Esophagus muscularis mucosa (tissue), 4 donors: ENCODE results near the gene KTN1. TPM values are rescaled to one million over a fixed set of nuclear protein-coding genes. Genes with fewer than 3 reads are reported as not detected.

Source experiments
- DNase-seq: peaks from one replicate; pipeline ENCODE4 v3.0.0-alpha.2; 2017; ENCODE audit errors: extremely low spot score
- H3K27ac ChIP-seq, 4 donors: fragments of 200-600 bp; sonication (generic); replicated peaks in 1 of 4; 1 replicate in 3 of 4; 2 replicates in 1 of 4; pipeline ENCODE4 v1.5.1; 2016 to 2019; ENCODE audit warnings: mild to moderate bottlenecking in 1 of 4
- H3K27me3 ChIP-seq, 4 donors: fragments of 200-600 bp; sonication (generic); one replicate each; pipeline versions ENCODE4 v1.5.1 to v1.6.0; 2016 to 2019
- H3K36me3 ChIP-seq, 4 donors: fragments of 200-600 bp; sonication (generic); one replicate each; pipeline ENCODE4 v1.5.1; 2016 to 2019
- H3K4me1 ChIP-seq, 4 donors: fragments of 200-600 bp; sonication (generic); one replicate each; pipeline ENCODE4 v1.5.1; 2016 to 2019
- H3K4me3 ChIP-seq, 4 donors: fragments of 200-600 bp; sonication (generic); 1 replicate in 2 of 4; 2 replicates in 2 of 4; pipeline ENCODE4 v1.5.1; 2016 to 2019; ENCODE audit warnings: mild to moderate bottlenecking in 4 of 4, moderate library complexity in 1 of 4
- H3K9me3 ChIP-seq, 4 donors: fragments of 200-600 bp; sonication (generic); 1 replicate in 3 of 4; 2 replicates in 1 of 4; pipeline ENCODE4 v1.5.1; 2016 to 2019
- EP300 ChIP-seq: sonication (generic); formaldehyde crosslinking; IDR thresholded peaks from one replicate; pipeline ENCODE4 v1.6.1; 2017; ENCODE audit warnings: antibody characterized with exemption
- POLR2A ChIP-seq: fragments of 450-650 bp; IDR thresholded peaks from one replicate; pipeline ENCODE4 v1.6.1; 2017; ENCODE audit warnings: antibody characterized with exemption, moderate library complexity, mild to moderate bottlenecking, low read depth
- POLR2AphosphoS5 ChIP-seq, 2 donors: sonication (generic); formaldehyde crosslinking; IDR thresholded peaks; one replicate each; pipeline ENCODE4 v1.6.1; 2017; ENCODE audit warnings: antibody characterized with exemption in 2 of 2
- WGBS: methylation state at CpG from one replicate; pipeline ENCODE4 v1.1.5; 2018; 5-methylcytosine and 5-hydroxymethylcytosine counted together
- intact Hi-C: fragments of 100-400 bp; cut with DNase I; formaldehyde crosslinking; loops from one replicate; pipeline ENCODE4 v1.15.1; 2023
- total RNA-seq, 4 donors: library from RNA; depleted of rRNA; stranded (reverse); fragments of >200 nt; gene quantifications; one replicate each; pipeline versions ENCODE4 v1.1.0 to v1.2.1, GENCODE V29; 2016
- TF ChIP-seq, protein P1 (sequence below), 3 experiments: fragments of 200-600 bp in 2 of 3; fragments of 450-650 bp in 1 of 3; sonication (generic) in 2 of 3; IDR thresholded peaks; one replicate each; pipeline ENCODE4 v1.5.1; 2017 to 2019; ENCODE audit warnings: antibody characterized with exemption in 3 of 3, mild to moderate bottlenecking in 2 of 3, moderate library complexity in 1 of 3

The KTN1 gene
- total RNA-seq, 4 donors from 2014 or later, result 137 to 151 (median 146) TPM

DNA sequence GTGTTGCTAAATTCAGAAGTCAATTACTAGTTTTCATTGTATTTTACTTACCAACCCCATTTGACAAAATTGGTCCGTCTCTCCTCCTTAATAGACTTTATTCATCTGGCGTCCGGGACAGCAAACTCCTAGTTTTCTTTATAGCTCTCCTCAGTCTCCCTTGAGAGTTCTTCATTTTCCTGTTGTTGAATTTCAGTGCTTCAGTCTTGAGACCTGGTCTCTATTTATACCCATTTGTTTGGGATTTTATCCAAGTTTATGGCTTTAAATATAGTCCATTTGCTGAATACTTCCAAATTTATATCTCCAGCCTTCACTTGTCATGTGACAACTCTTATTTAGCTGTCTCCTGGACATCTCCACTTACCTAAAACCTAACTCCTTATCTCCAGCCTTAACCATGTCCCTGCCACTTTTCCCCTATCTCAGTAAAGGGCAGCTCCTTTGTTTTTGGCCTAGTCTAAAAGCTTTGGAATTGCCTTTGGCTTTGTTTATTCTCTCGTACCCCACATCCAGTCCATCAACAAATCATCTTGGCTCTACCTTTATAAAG is 23.5 kb downstream of the KTN1 start:
- Histone ChIP-seq H3K4me3 (no peak overlapping the region), H3K4me1 (peaks cover 30 to 56% (median 36%) of the 10 kb centered on the region in 4 donors), H3K27me3 (no peaks in the 10 kb centered on the region), H3K9me3 (no peaks in the 10 kb centered on the region), H3K27ac (no peak overlapping the region), H3K36me3 (no peaks in the 10 kb centered on the region)
- intact Hi-C loops, result no loop called here
- no peak for DNase-seq
- TF ChIP-seq POLR2A (no peak), POLR2AphosphoS5 (IDR thresholded peaks at IDR 0.05) (no peak), EP300 (no peak)
- TF ChIP-seq, protein P1, sequence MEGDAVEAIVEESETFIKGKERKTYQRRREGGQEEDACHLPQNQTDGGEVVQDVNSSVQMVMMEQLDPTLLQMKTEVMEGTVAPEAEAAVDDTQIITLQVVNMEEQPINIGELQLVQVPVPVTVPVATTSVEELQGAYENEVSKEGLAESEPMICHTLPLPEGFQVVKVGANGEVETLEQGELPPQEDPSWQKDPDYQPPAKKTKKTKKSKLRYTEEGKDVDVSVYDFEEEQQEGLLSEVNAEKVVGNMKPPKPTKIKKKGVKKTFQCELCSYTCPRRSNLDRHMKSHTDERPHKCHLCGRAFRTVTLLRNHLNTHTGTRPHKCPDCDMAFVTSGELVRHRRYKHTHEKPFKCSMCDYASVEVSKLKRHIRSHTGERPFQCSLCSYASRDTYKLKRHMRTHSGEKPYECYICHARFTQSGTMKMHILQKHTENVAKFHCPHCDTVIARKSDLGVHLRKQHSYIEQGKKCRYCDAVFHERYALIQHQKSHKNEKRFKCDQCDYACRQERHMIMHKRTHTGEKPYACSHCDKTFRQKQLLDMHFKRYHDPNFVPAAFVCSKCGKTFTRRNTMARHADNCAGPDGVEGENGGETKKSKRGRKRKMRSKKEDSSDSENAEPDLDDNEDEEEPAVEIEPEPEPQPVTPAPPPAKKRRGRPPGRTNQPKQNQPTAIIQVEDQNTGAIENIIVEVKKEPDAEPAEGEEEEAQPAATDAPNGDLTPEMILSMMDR (IDR thresholded peaks at IDR 0.05), result no peak
- WGBS, result 76% methylated on average over 4 of the region's 4 CpGs

DNA sequence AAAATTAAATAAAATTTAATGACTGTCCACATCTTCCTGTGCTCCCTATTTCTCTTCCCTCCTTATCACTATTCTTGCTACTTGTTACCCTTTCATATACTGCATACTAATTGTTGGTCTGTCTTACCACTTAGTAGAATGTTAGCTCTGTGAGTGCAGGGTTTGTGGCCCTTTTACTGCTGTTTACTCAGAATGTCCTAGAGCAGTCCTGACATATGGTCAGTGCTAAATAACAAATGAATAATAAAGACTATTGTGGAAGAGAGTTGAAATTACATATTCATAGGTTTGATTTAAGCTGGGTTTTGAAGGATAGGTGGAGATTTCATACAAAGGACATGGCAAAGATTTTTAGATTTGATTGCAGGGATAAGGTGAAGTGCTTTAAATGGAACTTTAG is 24.5 kb downstream of the KTN1 start:
- TF ChIP-seq POLR2AphosphoS5 (IDR thresholded peaks at IDR 0.05) (no peak), POLR2A (no peak), EP300 (no peak)
- TF ChIP-seq, protein P1 (IDR thresholded peaks at IDR 0.05), result no peak
- intact Hi-C loops, result no loop called here
- no peaks in the 10 kb centered on the region for H3K9me3 ChIP-seq
- no peak overlapping the region for H3K27ac ChIP-seq
- no peaks in the 10 kb centered on the region for H3K36me3 ChIP-seq
- no peak overlapping the region for H3K4me3 ChIP-seq
- H3K27me3 ChIP-seq, result no peaks in the 10 kb centered on the region
- peaks cover 36 to 62% (median 40%) of the 10 kb centered on the region in 4 donors for H3K4me1 ChIP-seq
- no peak for DNase-seq

DNA sequence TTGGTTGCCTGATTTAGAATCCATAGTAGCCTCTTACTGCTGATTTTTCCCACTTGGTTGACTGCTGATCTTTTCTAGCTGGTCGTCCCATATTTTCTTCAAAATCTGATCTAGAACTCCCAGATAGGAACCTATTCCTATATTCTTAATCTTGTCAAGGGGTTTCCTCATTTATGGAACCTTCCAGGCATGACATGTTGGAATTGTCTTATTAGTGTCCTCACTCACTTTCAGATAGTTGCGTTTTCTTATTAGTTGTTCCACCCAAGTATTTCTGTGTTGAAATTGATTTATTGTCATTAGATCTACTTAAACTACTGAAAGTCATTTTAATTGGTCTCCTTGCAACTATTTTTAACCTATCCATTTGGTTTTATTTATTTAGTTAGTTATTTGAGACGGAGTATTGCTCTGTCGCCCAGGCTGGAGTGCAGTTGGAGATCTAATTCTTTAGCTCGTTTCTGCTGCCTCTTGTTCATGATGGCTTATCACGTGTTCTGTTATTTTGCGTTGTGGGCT is 25.0 kb downstream of the KTN1 start:
- Histone ChIP-seq H3K36me3 (no peaks in the 10 kb centered on the region), H3K4me1 (peaks cover 41 to 67% (median 44%) of the 10 kb centered on the region in 4 donors), H3K4me3 (no peak overlapping the region), H3K9me3 (no peaks in the 10 kb centered on the region), H3K27me3 (no peaks in the 10 kb centered on the region), H3K27ac (no peak overlapping the region)
- TF ChIP-seq POLR2AphosphoS5 (IDR thresholded peaks at IDR 0.05), result no peak
- TF ChIP-seq, protein P1 (IDR thresholded peaks at IDR 0.05), result no peak
- no peak for TF ChIP-seq POLR2A
- no peak for TF ChIP-seq EP300
- WGBS, result 85% methylated on average over 7 of the region's 7 CpGs
- no peak for DNase-seq
- intact Hi-C loops, result no loop called here

DNA sequence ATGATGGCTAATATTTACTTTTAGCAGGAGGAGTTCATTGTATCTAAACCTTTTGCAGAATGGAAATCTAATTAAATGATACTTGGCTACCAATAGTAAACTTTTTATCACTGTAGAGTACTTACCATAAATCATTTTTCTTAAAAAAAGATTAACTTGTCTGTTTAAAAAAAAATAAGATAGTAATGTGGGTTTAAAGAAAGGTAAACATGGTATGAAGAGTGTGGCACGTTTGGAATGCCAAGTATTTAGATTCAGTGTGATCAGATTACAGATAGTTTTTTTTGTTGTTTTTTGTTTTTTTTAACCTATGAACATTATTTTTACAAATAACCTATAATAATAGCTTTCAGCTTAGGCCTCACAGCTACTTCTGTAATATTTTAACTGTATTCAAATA is 25.8 kb downstream of the KTN1 start:
- no peak overlapping the region for H3K4me3 ChIP-seq
- 33% methylated on average over 1 of the region's 1 CpG for WGBS
- TF ChIP-seq EP300 (no peak), POLR2A (no peak), POLR2AphosphoS5 (IDR thresholded peaks at IDR 0.05) (no peak)
- TF ChIP-seq, protein P1 (IDR thresholded peaks at IDR 0.05), result no peak
- intact Hi-C loops, result no loop called here
- peaks cover 39 to 64% (median 44%) of the 10 kb centered on the region in 4 donors for H3K4me1 ChIP-seq
- no peaks in the 10 kb centered on the region for H3K27me3 ChIP-seq
- no peaks in the 10 kb centered on the region for H3K36me3 ChIP-seq
- H3K27ac ChIP-seq, result no peak overlapping the region
- no peaks in the 10 kb centered on the region for H3K9me3 ChIP-seq
- DNase-seq, result no peak

DNA sequence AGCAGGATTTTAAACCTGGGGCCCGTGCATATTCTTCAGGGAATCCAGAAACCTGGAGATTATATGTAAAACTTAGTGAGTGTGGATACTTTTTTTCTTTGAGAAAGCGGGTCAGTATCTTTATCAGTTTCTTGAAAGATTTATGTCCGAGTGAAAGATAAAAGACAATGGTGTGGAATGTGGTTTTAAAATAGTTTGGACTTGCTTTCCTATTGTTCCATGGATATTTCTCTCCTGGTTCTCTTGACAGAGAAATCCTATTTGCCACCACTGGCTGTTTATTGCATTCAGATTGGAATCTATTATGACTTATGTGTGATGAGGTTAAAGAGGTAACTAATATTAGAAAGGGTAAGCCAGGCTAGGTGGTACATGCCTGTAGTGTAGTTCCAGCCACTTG is 27.4 kb downstream of the KTN1 start:
- DNase-seq, result no peak
- no peaks in the 10 kb centered on the region for H3K27me3 ChIP-seq
- peaks cover 34 to 57% (median 46%) of the 10 kb centered on the region in 4 donors for H3K4me1 ChIP-seq
- no peak overlapping the region for H3K27ac ChIP-seq
- no peak for TF ChIP-seq EP300
- no peaks in the 10 kb centered on the region for H3K9me3 ChIP-seq
- 91% methylated on average over 3 of the region's 3 CpGs for WGBS
- H3K36me3 ChIP-seq, result no peaks in the 10 kb centered on the region
- H3K4me3 ChIP-seq, result no peak overlapping the region
- intact Hi-C loops, result no loop called here
